ENCODE results near the gene CDCP1.

Gene CDCP1

GRCh38 chr3:45154641-45155147, 8.5 kb upstream of the CDCP1 start:
- no peak for DNase-seq (ENCODE audit: low read depth, low spot score)
- TF ChIP-seq CTCF (IDR thresholded peaks at IDR 0.05; ENCODE audit: insufficient read depth, low read length, missing control alignments): no peak
- no peak overlapping the region for H3K4me3 ChIP-seq (ENCODE audit: low read depth, low read length)
- ChIA-PET CTCF (interaction anchor here (0.8 to 2.6 kb wide), 15 partner anchors 9 to 116 kb away, joined by 3 to 12 read pairs (median 4); partner anchors contain the start of gene CDCP1), POLR2A (interaction anchor here (0.8 to 3.1 kb wide), 6 partner anchors 9 to 100 kb away, joined by 3 to 14 read pairs (median 6); partner anchors contain the start of gene CDCP1)

GRCh38 chr3:45153658-45154437, 7.7 kb upstream of the CDCP1 start:
- no peak for DNase-seq (ENCODE audit: low read depth, low spot score)
- TF ChIP-seq CTCF (IDR thresholded peaks at IDR 0.05; ENCODE audit: insufficient read depth, low read length, missing control alignments): no peak
- ChIA-PET CTCF (interaction anchor here (0.8 to 2.6 kb wide), 11 partner anchors 9 to 115 kb away, joined by 3 to 12 read pairs (median 5); no protein-coding TSS in a partner anchor), POLR2A (interaction anchor here (0.6 to 3.1 kb wide), 6 partner anchors 8 to 99 kb away, joined by 3 to 14 read pairs (median 6); partner anchors contain the start of gene CDCP1)
- no peak overlapping the region for H3K4me3 ChIP-seq (ENCODE audit: low read depth, low read length)

DNA sequence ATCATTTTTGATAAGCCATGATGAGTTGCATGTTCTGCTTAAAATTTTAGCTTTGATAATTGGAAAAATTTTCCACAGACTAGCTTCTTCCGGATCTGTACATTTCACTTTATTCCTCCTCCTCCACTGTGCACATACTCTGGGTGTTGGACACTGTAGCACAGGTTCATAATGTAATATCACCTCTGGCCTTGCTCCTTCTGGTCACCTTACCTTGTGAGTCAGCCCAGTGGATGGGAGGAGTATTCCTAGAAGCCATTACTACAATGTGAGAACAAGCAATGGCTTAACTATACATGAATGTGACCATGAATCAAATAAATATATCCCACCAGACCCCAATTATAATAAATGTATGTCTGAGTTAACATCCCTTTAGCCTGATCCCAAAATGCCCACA, 6.1 kb upstream of the CDCP1 start:
- DNase-seq (ENCODE audit: low read depth, low spot score): no peak
- CTCF ChIA-PET: no interaction called here
- TF ChIP-seq CTCF (IDR thresholded peaks at IDR 0.05; ENCODE audit: insufficient read depth, low read length, missing control alignments): no peak
- POLR2A ChIA-PET: no interaction called here
- no peak overlapping the region for H3K4me3 ChIP-seq (ENCODE audit: low read depth, low read length)

DNA sequence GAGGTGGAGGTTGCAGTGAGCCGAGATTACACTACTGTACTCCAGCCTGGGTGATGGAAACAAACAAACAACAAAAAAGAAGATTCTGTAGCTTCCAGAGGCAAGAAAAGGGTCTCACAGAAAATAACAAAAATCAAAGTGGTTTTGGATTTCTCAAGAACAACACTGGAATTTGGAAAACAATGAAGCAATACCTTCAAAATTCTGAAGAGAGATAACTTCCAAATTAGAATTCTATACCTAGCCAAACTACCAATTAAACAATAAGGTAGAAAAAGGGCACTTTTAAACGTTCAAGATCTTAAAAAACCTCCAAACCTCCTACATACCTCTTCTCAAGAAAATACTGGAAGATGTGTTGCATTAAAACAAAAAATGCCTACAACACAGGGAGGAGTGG, 4.9 kb upstream of the CDCP1 start:
- CTCF ChIA-PET: no interaction called here
- POLR2A ChIA-PET: no interaction called here
- DNase-seq (ENCODE audit: low read depth, low spot score): no peak
- H3K4me3 ChIP-seq (ENCODE audit: low read depth, low read length): no peak overlapping the region
- TF ChIP-seq CTCF (IDR thresholded peaks at IDR 0.05; ENCODE audit: insufficient read depth, low read length, missing control alignments): no peak

DNA sequence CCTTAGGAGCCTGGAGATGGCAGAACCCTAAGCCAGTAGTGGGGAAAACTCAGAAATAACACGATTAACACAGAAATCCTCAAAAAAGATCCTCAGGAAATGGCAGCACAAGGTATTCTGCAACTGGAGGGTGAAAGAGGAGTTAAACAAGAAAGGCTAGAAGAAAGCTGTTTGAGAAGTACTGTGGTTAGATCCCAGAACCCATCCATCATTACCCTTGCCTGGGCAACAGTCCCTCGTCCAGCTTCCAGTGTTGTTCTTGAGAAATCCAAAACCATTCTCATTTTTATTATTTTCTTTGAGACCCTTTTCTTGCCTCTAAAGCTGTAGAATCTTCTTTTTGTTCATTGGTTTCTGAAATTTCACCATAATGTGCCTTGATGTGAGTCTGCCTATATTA, 2.7 kb upstream of the CDCP1 start:
- ChIA-PET POLR2A (no interaction called here), CTCF (interaction anchor here (0.6 to 1.7 kb wide), 9 partner anchors 8 to 111 kb away, joined by 3 to 6 read pairs (median 3); no protein-coding TSS in a partner anchor)
- no peak for TF ChIP-seq CTCF (IDR thresholded peaks at IDR 0.05; ENCODE audit: insufficient read depth, low read length, missing control alignments)
- DNase-seq (ENCODE audit: low read depth, low spot score): no peak
- H3K4me3 ChIP-seq (ENCODE audit: low read depth, low read length): no peak overlapping the region

GRCh38 chr3:45145223-45145622, 955 bp downstream of the CDCP1 start:
- TF ChIP-seq CTCF (IDR thresholded peaks at IDR 0.05; ENCODE audit: insufficient read depth, low read length, missing control alignments): no peak
- ChIA-PET POLR2A (interaction anchor here (1.6 kb wide), 1 partner anchor 9 kb away, joined by 6 read pairs; no protein-coding TSS in a partner anchor), CTCF (interaction anchor here (0.8 to 2.4 kb wide), 7 partner anchors 9 to 107 kb away, joined by 3 to 8 read pairs (median 5); no protein-coding TSS in a partner anchor)
- no peak for DNase-seq (ENCODE audit: low read depth, low spot score)
- peak overlapping the region; percentile 66 for H3K4me3 ChIP-seq (ENCODE audit: low read depth, low read length)
